Ishikawa (cell line): Measurements from ENCODE around the gene ADAMTS4.

ENCODE experiments used
- CEBPB ChIP-seq: IDR thresholded peaks from 2 replicates; pipeline ENCODE4 v1.6.1; 2012
- CREB1 ChIP-seq: IDR thresholded peaks from 2 replicates; pipeline ENCODE4 v1.6.1; 2012; ENCODE audit warnings: low read depth
- EGR1 ChIP-seq: IDR thresholded peaks from 2 replicates; pipeline ENCODE4 v1.6.1; 2012
- EP300 ChIP-seq: IDR thresholded peaks from 2 replicates; pipeline ENCODE4 v1.6.1; 2012; ENCODE audit warnings: borderline replicate concordance
- FOXM1 ChIP-seq: IDR thresholded peaks from 2 replicates; pipeline ENCODE4 v1.6.1; 2012; ENCODE audit warnings: low read depth, borderline replicate concordance
- MAX ChIP-seq: IDR thresholded peaks from 2 replicates; pipeline ENCODE4 v1.6.1; 2012
- NFIC ChIP-seq: IDR thresholded peaks from 2 replicates; pipeline ENCODE4 v1.6.1; 2012
- RAD21 ChIP-seq: IDR thresholded peaks from 2 replicates; pipeline ENCODE4 v1.6.1; 2012; ENCODE audit warnings: low read depth
- REST ChIP-seq: IDR thresholded peaks from 2 replicates; pipeline ENCODE4 v1.6.1; 2012; ENCODE audit warnings: low read depth, mild to moderate bottlenecking
- TAF1 ChIP-seq: IDR thresholded peaks from 2 replicates; pipeline ENCODE4 v1.6.1; 2012; ENCODE audit warnings: low read depth, mild to moderate bottlenecking
- TCF12 ChIP-seq: IDR thresholded peaks from 2 replicates; pipeline ENCODE4 v1.6.1; 2012; ENCODE audit warnings: low read depth
- TEAD4 ChIP-seq: IDR thresholded peaks from 2 replicates; pipeline ENCODE4 v1.6.1; 2012
- USF1 ChIP-seq: IDR thresholded peaks from 2 replicates; pipeline ENCODE4 v1.6.1; 2012
- YY1 ChIP-seq: IDR thresholded peaks from 2 replicates; pipeline ENCODE4 v1.6.1; 2012; ENCODE audit warnings: low read depth
- ZBTB7A ChIP-seq: IDR thresholded peaks from 2 replicates; pipeline ENCODE4 v1.6.1; 2012; ENCODE audit warnings: low read depth

The ADAMTS4 gene

DNA sequence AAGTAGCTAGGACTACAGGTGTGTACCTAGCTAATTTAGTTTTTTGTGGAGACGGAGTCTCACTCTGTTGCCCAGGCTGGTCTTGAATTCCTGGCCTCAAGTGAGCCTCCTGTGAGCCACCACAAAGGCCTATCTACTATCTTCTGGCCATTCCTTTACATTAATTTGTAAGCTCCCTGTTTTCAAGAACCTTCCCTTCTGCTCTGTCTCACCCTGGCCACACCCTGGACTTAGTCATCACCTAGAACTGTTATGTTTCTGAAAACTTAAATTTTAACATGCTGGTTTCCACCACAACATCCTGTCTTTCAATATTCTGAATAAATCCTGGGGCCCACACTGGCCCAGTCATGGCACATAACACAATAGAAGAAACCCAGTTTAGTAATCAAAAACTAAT is 16.6 kb downstream of the ADAMTS4 start:
- TF ChIP-seq NFIC: no peak
- TF ChIP-seq TCF12: no peak
- no peak for TF ChIP-seq EGR1
- no peak for TF ChIP-seq FOXM1
- no peak for TF ChIP-seq CREB1
- TF ChIP-seq YY1: no peak
- no peak for TF ChIP-seq MAX
- no peak for TF ChIP-seq USF1
- TF ChIP-seq EP300: no peak
- no peak for TF ChIP-seq RAD21
- TF ChIP-seq CEBPB: no peak
- TF ChIP-seq TAF1: no peak
- TF ChIP-seq TEAD4: no peak
- no peak for TF ChIP-seq ZBTB7A
- TF ChIP-seq REST: no peak

- TF ChIP-seq RAD21 (0 out of 2 replicates have a peak, but pooled peaks have one; percentile 15), EGR1 (no peak)
Measured at GRCh38 chr1:161180639-161181038, 18.2 kb downstream of the ADAMTS4 start.

- TF ChIP-seq TEAD4: no peak
- TF ChIP-seq YY1: no peak
- no peak for TF ChIP-seq REST
- TF ChIP-seq CREB1: no peak
- TF ChIP-seq NFIC: no peak
- TF ChIP-seq USF1: no peak
- TF ChIP-seq TCF12: no peak
- TF ChIP-seq EP300: no peak
- no peak for TF ChIP-seq FOXM1
- no peak for TF ChIP-seq ZBTB7A
- TF ChIP-seq RAD21: no peak
- TF ChIP-seq CEBPB: no peak
- no peak for TF ChIP-seq TAF1
- no peak for TF ChIP-seq MAX
- no peak for TF ChIP-seq EGR1
Measured at GRCh38 chr1:161179698-161180097, 19.2 kb downstream of the ADAMTS4 start.

GRCh38 chr1:161177936-161178244 is 21.0 kb downstream of the ADAMTS4 start:
- TF ChIP-seq USF1 (no peak), TCF12 (no peak), CREB1 (no peak), FOXM1 (no peak), NFIC (no peak), TEAD4 (no peak), EGR1 (no peak), MAX (no peak), YY1 (no peak), EP300 (no peak), CEBPB (no peak), TAF1 (no peak), RAD21 (no peak), REST (no peak), ZBTB7A (no peak)
